Measurements from ENCODE around the gene CAPRIN1. TPM values are rescaled to one million over a fixed set of nuclear protein-coding genes. Genes with fewer than 3 reads are reported as not detected.

The CAPRIN1 gene
- total RNA-seq, 1 experiment from 2014 or later = 301 TPM

DNA sequence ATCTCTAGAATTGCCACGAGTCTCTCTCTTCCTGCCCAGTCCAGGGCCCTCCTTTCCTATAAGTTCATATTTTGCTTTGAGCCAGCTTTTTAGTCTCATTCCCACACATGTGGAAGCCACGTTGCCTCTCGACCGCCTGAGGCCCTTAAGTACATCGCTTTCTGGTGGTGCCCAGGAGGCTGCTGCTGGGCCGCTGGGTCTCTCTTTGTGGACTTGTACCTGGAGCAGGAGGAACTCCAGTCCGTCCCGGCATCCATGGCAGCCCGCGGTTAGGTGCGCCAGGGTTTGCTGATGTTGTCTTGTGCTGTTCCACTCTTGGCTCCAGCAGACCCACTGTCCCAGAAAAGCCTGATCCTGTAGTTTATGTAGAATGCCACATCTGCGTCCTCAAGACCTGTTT is 94.9 kb downstream of the CAPRIN1 start:
- H3K9me3 ChIP-seq (ENCODE audit: control insufficient read depth, low read depth, low read length) = no peaks in the 10 kb centered on the region
- no peak overlapping the region for H2BK12ac ChIP-seq (ENCODE audit: insufficient read length, low read depth, low read length)
- no peak overlapping the region for H3K27ac Mint-ChIP-seq
- no peak for DNase-seq
- H2BK120ac ChIP-seq (ENCODE audit: low read depth, low read length, poor library complexity, severe bottlenecking) = no peak overlapping the region
- TF ChIP-seq, protein P1, sequence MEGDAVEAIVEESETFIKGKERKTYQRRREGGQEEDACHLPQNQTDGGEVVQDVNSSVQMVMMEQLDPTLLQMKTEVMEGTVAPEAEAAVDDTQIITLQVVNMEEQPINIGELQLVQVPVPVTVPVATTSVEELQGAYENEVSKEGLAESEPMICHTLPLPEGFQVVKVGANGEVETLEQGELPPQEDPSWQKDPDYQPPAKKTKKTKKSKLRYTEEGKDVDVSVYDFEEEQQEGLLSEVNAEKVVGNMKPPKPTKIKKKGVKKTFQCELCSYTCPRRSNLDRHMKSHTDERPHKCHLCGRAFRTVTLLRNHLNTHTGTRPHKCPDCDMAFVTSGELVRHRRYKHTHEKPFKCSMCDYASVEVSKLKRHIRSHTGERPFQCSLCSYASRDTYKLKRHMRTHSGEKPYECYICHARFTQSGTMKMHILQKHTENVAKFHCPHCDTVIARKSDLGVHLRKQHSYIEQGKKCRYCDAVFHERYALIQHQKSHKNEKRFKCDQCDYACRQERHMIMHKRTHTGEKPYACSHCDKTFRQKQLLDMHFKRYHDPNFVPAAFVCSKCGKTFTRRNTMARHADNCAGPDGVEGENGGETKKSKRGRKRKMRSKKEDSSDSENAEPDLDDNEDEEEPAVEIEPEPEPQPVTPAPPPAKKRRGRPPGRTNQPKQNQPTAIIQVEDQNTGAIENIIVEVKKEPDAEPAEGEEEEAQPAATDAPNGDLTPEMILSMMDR (conservative IDR thresholded peaks at IDR 0.05) = no peak
- no peak overlapping the region for H3K14ac ChIP-seq (ENCODE audit: insufficient read depth, low read length)
- WGBS (ENCODE audit: extremely low coverage, insufficient read length, low lambda C conversion rate) = no CpG with 5 or more reads among the region's 12 CpGs
- no peak overlapping the region for H2AK5ac ChIP-seq (ENCODE audit: insufficient read length, low read length)
- no peak overlapping the region for H2BK5ac ChIP-seq (ENCODE audit: insufficient read length, low read length)
- no peaks in the 10 kb centered on the region for H3K4me1 Mint-ChIP-seq
- H4K5ac ChIP-seq (ENCODE audit: insufficient read length, low read depth, low read length) = no peak overlapping the region
- H3K9ac ChIP-seq (ENCODE audit: extremely low read depth, insufficient read length, low read length) = no peak overlapping the region
- no peaks in the 10 kb centered on the region for H3K23me2 ChIP-seq (ENCODE audit: insufficient read length, low read depth, low read length, poor library complexity, severe bottlenecking)
- no peak overlapping the region for H4K8ac ChIP-seq (replicated peaks; ENCODE audit: insufficient read length, low read depth, low read length)
- no peaks in the 10 kb centered on the region for H3K27me3 ChIP-seq (ENCODE audit: insufficient read depth, low read length)
- peaks cover 42 to 74% (median 69%) of the 10 kb centered on the region in 3 experiments; a peak in 6 of 7 replicates for H3K36me3 Mint-ChIP-seq (ENCODE audit: insufficient read depth in 1 of 3, low read depth in 3 of 3)
- H3K4me3 Mint-ChIP-seq = no peak overlapping the region
- H3K79me1 ChIP-seq (ENCODE audit: insufficient read depth, low read depth, low read length, poor library complexity, severe bottlenecking) = no peaks in the 10 kb centered on the region
- H3T11ph ChIP-seq (ENCODE audit: low read length) = no peak overlapping the region
- H2BK15ac ChIP-seq (ENCODE audit: low read depth, low read length) = no peak overlapping the region
- no peaks in the 10 kb centered on the region for H3K9me3 Mint-ChIP-seq
- H4K20me1 ChIP-seq (ENCODE audit: control insufficient read depth, insufficient read depth, insufficient read length) = no peaks in the 10 kb centered on the region
- no peaks in the 10 kb centered on the region for H3K27me3 Mint-ChIP-seq (ENCODE audit: low read depth)
- H2AFZ ChIP-seq (ENCODE audit: low read length) = no peak overlapping the region
- no peaks in the 10 kb centered on the region for H3K4me1 ChIP-seq (ENCODE audit: insufficient read depth, low read length)
- no peak overlapping the region for H3K18ac ChIP-seq (ENCODE audit: insufficient read length, low read depth, low read length)
- no peak overlapping the region for H3K56ac ChIP-seq (ENCODE audit: insufficient read length, low read depth, low read length)
- no peak overlapping the region for H3K23ac ChIP-seq (ENCODE audit: insufficient read length, low read depth, low read length)
- no peaks in the 10 kb centered on the region for H3K79me2 ChIP-seq (ENCODE audit: insufficient read depth, low read length)
- no peak overlapping the region for H3K4me2 ChIP-seq (ENCODE audit: insufficient read depth, insufficient read length, low read length)
- no peak overlapping the region for H3K27ac ChIP-seq (ENCODE audit: insufficient read length, low read depth, low read length)
- H4K91ac ChIP-seq (ENCODE audit: insufficient read length, low read depth, low read length) = no peak overlapping the region
- no peak overlapping the region for H3K4ac ChIP-seq (ENCODE audit: low read depth, low read length)
- no peak overlapping the region for H2BK20ac ChIP-seq (ENCODE audit: low read depth, low read length, poor library complexity, severe bottlenecking)
